ENCODE results near the gene CREB3L1. TPM values are rescaled to one million over a fixed set of nuclear protein-coding genes. Genes with fewer than 3 reads are reported as not detected.

Gene CREB3L1
- total RNA-seq, 1 donor from 2014 or later, result 0.43 TPM

DNA sequence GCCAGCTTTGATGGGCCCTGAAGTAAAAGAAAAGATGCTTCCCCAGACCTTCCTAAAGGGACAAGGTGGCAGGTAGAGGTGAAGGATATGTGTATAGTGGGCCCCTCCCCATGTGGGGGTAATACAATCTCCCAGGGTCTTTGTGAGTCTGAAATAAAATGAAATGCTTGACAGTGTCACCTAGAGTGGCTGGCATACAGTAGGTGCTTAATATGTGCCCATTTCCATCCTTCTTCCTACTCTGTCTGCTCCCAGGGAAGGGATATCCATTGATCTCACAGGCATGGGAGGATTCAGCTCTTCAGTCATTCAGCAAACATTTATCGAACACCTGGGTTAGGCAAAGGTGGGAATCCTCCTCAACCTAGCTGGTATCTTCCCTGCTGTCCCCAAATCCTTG lies 6.1 kb upstream of the CREB3L1 start:
- TF ChIP-seq, protein P1, sequence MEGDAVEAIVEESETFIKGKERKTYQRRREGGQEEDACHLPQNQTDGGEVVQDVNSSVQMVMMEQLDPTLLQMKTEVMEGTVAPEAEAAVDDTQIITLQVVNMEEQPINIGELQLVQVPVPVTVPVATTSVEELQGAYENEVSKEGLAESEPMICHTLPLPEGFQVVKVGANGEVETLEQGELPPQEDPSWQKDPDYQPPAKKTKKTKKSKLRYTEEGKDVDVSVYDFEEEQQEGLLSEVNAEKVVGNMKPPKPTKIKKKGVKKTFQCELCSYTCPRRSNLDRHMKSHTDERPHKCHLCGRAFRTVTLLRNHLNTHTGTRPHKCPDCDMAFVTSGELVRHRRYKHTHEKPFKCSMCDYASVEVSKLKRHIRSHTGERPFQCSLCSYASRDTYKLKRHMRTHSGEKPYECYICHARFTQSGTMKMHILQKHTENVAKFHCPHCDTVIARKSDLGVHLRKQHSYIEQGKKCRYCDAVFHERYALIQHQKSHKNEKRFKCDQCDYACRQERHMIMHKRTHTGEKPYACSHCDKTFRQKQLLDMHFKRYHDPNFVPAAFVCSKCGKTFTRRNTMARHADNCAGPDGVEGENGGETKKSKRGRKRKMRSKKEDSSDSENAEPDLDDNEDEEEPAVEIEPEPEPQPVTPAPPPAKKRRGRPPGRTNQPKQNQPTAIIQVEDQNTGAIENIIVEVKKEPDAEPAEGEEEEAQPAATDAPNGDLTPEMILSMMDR (IDR thresholded peaks at IDR 0.05), result no peak
- no peak for TF ChIP-seq EZH2phosphoT487 (IDR thresholded peaks at IDR 0.05)
- no peak for TF ChIP-seq EZH2 (IDR thresholded peaks at IDR 0.05)
- H3F3A ChIP-seq (ENCODE audit: low read depth), result peaks cover 9% of the 10 kb centered on the region
- H3K9ac ChIP-seq, result no peak overlapping the region
- no peak for DNase-seq (ENCODE audit: low spot score)
- no peak overlapping the region for H3K27ac ChIP-seq
- no peaks in the 10 kb centered on the region for H3K36me3 ChIP-seq
- H4K20me1 ChIP-seq (ENCODE audit: low read depth), result no peaks in the 10 kb centered on the region
- no peaks in the 10 kb centered on the region for H3K79me2 ChIP-seq (ENCODE audit: low read depth)
- Mint-ChIP-seq H3K36me3 (no peaks in the 10 kb centered on the region), H3K4me1 (peaks cover 24% of the 10 kb centered on the region), H3K27ac (no peak overlapping the region), H3K4me3 (no peak overlapping the region), H3K9me3 (no peaks in the 10 kb centered on the region), H3K27me3 (ENCODE audit: insufficient read depth, low read depth) (peaks cover 12% of the 10 kb centered on the region)
- no peak overlapping the region for H2AFZ ChIP-seq (replicated peaks)
- no peak overlapping the region for H3K4me3 ChIP-seq
- no peaks in the 10 kb centered on the region for H3K27me3 ChIP-seq
- H3K4me1 ChIP-seq, result peaks cover 14% of the 10 kb centered on the region
- no peak overlapping the region for H3K4me2 ChIP-seq
- no peaks in the 10 kb centered on the region for H3K9me3 ChIP-seq (ENCODE audit: low read depth)

DNA sequence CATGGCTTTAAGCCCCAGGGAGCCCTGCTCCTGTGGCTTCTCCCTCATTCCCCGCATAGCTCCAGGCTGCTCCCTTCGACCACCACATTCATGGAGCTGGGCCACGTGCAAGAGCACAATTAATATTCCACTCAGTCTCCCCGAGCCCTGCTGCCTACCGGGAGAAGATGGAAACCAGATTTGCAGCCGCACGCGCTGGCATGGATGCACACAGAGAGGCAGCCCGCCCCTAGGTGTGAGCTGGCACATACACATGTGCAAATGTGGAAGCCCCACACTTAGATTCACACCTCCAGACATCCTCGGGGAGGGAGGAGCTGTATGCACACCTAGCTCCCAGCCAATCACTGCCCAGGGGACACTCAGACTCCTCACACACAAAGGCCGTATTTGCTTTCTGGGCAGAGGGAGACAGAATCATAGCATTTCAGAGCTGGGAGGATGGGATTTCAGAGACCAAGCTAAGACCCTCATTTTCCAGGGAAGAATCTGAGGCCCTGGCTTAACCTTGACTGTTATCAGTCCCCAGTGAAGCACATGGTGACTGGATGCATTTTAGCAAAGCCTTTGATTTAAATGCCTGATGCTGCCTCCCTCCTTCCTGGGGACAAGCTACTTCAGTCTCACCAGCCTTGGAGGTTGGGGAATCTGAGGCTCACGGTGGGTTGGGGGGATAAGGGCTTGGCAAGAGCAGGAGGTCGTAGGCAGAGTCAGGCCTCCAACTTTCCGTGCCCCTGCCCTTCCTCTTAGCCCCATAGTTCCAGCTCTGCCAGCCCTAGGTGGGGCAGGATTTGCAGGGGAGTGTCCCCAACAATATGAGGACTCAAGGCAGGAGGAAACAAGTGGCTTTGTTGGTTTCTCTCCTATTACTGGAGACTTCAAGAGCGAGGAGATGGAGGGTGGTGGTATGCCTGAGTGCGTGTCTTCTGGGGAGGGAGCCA lies 5.3 kb upstream of the CREB3L1 start:
- Mint-ChIP-seq H3K4me1 (peaks cover 27% of the 10 kb centered on the region), H3K4me3 (no peak overlapping the region), H3K9me3 (no peaks in the 10 kb centered on the region), H3K27me3 (ENCODE audit: insufficient read depth, low read depth) (peaks cover 16% of the 10 kb centered on the region), H3K36me3 (no peaks in the 10 kb centered on the region), H3K27ac (peak overlapping the region; percentile 76)
- TF ChIP-seq EZH2phosphoT487 (IDR thresholded peaks at IDR 0.05) (no peak), EZH2 (IDR thresholded peaks at IDR 0.05) (no peak)
- TF ChIP-seq, protein P1 (IDR thresholded peaks at IDR 0.05), result no peak
- no peaks in the 10 kb centered on the region for H4K20me1 ChIP-seq (ENCODE audit: low read depth)
- H3K27me3 ChIP-seq, result no peaks in the 10 kb centered on the region
- H3K79me2 ChIP-seq (ENCODE audit: low read depth), result no peaks in the 10 kb centered on the region
- peaks cover 21% of the 10 kb centered on the region for H3K4me1 ChIP-seq
- H3K4me3 ChIP-seq, result no peak overlapping the region
- H3K27ac ChIP-seq, result no peak overlapping the region
- no peak overlapping the region for H3K9ac ChIP-seq
- peaks cover 15% of the 10 kb centered on the region for H3F3A ChIP-seq (ENCODE audit: low read depth)
- no peak for DNase-seq (ENCODE audit: low spot score)
- H3K9me3 ChIP-seq (ENCODE audit: low read depth), result no peaks in the 10 kb centered on the region
- peak overlapping the region; percentile 69 for H2AFZ ChIP-seq (replicated peaks)
- H3K36me3 ChIP-seq, result no peaks in the 10 kb centered on the region
- peak overlapping the region; percentile 8 for H3K4me2 ChIP-seq

DNA sequence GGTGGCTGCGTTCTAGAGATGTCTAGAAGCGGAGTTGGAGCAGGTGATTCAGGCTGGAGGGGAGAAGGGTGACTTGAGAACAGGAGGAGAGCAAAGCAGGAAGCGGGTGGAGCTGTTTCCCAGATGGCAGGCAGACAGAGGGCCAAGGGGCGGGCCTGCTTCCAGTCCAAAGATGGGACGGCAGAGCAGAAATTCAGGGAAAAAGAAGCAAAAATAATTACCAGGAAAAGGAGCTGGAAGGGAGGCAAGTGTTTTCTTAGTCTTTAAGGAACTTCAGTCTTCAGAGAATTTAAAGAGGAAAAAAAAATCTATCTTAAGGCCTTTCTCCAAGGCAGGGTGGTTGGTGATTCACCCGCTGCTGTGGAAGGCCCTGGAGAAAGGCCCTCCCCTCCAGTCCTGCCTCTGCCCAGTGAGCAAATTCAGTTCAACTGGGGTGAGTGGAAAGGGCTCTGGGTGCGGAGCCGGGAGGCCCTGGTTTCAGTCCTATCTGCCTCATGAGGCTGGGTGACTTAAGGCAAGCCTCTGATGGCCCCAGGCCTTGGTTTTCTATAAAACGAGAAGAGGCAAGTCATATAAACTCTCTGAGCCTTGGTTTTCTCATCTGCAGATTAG lies 4.5 kb upstream of the CREB3L1 start:
- no peak overlapping the region for H3K9ac ChIP-seq
- H3K4me3 Mint-ChIP-seq, result no peak overlapping the region
- no peaks in the 10 kb centered on the region for H3K36me3 Mint-ChIP-seq

More for the DNA sequence above, 4.5 kb upstream of the CREB3L1 start:
- Mint-ChIP-seq H3K27me3 (ENCODE audit: insufficient read depth, low read depth) (peaks cover 19% of the 10 kb centered on the region), H3K9me3 (no peaks in the 10 kb centered on the region), H3K27ac (no peak overlapping the region), H3K4me1 (peaks cover 31% of the 10 kb centered on the region)
- no peak for TF ChIP-seq EZH2phosphoT487 (IDR thresholded peaks at IDR 0.05)
- TF ChIP-seq, protein P1 (IDR thresholded peaks at IDR 0.05), result no peak
- no peak for TF ChIP-seq EZH2 (IDR thresholded peaks at IDR 0.05)
- H3F3A ChIP-seq (ENCODE audit: low read depth), result peaks cover 18% of the 10 kb centered on the region
- peaks cover 2% of the 10 kb centered on the region for H3K27me3 ChIP-seq
- H4K20me1 ChIP-seq (ENCODE audit: low read depth), result no peaks in the 10 kb centered on the region
- no peak for DNase-seq (ENCODE audit: low spot score)
- no peak overlapping the region for H3K27ac ChIP-seq
- H3K4me3 ChIP-seq, result no peak overlapping the region
- peak overlapping the region; percentile 69 for H2AFZ ChIP-seq (replicated peaks)
- no peaks in the 10 kb centered on the region for H3K79me2 ChIP-seq (ENCODE audit: low read depth)
- H3K4me2 ChIP-seq, result peak overlapping the region; percentile 8
- peaks cover 23% of the 10 kb centered on the region for H3K4me1 ChIP-seq
- H3K36me3 ChIP-seq, result no peaks in the 10 kb centered on the region
- H3K9me3 ChIP-seq (ENCODE audit: low read depth), result no peaks in the 10 kb centered on the region
